K562 (cell line): ENCODE results near the gene SELENOT. TPM values are rescaled to one million over a fixed set of nuclear protein-coding genes. Genes with fewer than 3 reads are reported as not detected.

Experiments used
- ATAC-seq: fragments of 200-7000 bp; cut with Tn5 transposase; 3 replicates; pipeline ENCODE4 v1.9.1; 2020; ENCODE audit warnings: moderate library complexity
- BruUV-seq: library from RNA; stranded (reverse); fragments of 400-500 nt; replicated peaks from 2 replicates; lab custom pipeline; 2021; lab: Mats Ljungman, UMichigan
- CTCF ChIA-PET: fragments of 300-600 bp; formaldehyde crosslinking; extraction: SDS; loops from one replicate; lab custom pipeline; 2021; ENCODE audit warnings: low intra/inter-chr PET ratio; lab: Yijun Ruan, JAX
- POLR2A ChIA-PET: fragments of 300-600, 350-650 bp; sonication (Branson Sonifier 250); formaldehyde crosslinking; extraction: SDS; loops from one replicate; lab custom pipeline; 2021; ENCODE audit warnings: antibody characterized with exemption, inconsistent platforms; lab: Yijun Ruan, JAX
- DNase-seq, 4 experiments: peaks; one replicate each; pipeline versions ENCODE4 v3.0.0 to v3.0.0-alpha.2; 2011 to 2018; ENCODE audit warnings: low spot score in 3 of 4, mixed read lengths in 3 of 4; ENCODE audit errors: extremely low read depth in 1 of 4
- FAIRE-seq: peaks from 2 replicates; lab custom pipeline; 2011; peaks lifted over from hg19 to GRCh38; lab: Jason Lieb, UNC
- H2AFZ ChIP-seq: 2 replicates; pipeline ENCODE4 v1.6.0; 2011; ENCODE audit warnings: low read depth, low read length, control low read depth, inconsistent platforms
- H3K27ac ChIP-seq: fragments of 200-600 bp; 3 replicates; pipeline ENCODE4 v1.8.0; 2011; ENCODE audit warnings: low read depth, mild to moderate bottlenecking, control low read depth, inconsistent platforms, low read length, moderate library complexity, mixed read lengths; ENCODE audit errors: extremely low read depth
- H3K27me3 ChIP-seq, 2 experiments: fragments of 300-600 bp in 1 of 2; 2 replicates in 1 of 2; 3 replicates in 1 of 2; pipeline versions ENCODE4 v1.6.0 to v1.8.0; 2011; ENCODE audit warnings: inconsistent platforms in 2 of 2, low read length in 2 of 2, mild to moderate bottlenecking in 1 of 2, mixed read lengths in 1 of 2, moderate library complexity in 1 of 2; ENCODE audit not compliant: control insufficient read depth in 2 of 2, insufficient read depth in 2 of 2
- H3K36me3 ChIP-seq: fragments of 300-600 bp; 3 replicates; pipeline ENCODE4 v1.8.0; 2011; ENCODE audit warnings: mild to moderate bottlenecking, low read length, inconsistent platforms; ENCODE audit not compliant: control insufficient read depth, insufficient read depth
- H3K4me1 ChIP-seq, 2 experiments: fragments of 200-600 bp in 1 of 2; replicated peaks in 1 of 2; 2 replicates in 1 of 2; 3 replicates in 1 of 2; pipeline versions ENCODE4 v1.5.1 to v1.8.0; 2011; ENCODE audit warnings: inconsistent platforms in 2 of 2, low read length in 2 of 2, mild to moderate bottlenecking in 1 of 2, mixed read lengths in 1 of 2, moderate library complexity in 1 of 2; ENCODE audit not compliant: control insufficient read depth in 2 of 2, insufficient read depth in 2 of 2
- H3K4me2 ChIP-seq: 2 replicates; pipeline ENCODE4 v1.6.1; 2011; ENCODE audit warnings: low read length, control low read depth, inconsistent platforms, mixed read lengths; ENCODE audit not compliant: insufficient read depth
- H3K4me3 ChIP-seq: fragments of 200-600 bp; sonication (generic), shearing (Covaris generic); 2 replicates; pipeline ENCODE4 v1.5.1; 2016; ENCODE audit warnings: control low read depth, inconsistent platforms
- H3K79me2 ChIP-seq: fragments of 200-600 bp; 3 replicates; pipeline ENCODE4 v1.8.0; 2011; ENCODE audit warnings: low read length, inconsistent platforms; ENCODE audit not compliant: control insufficient read depth, insufficient read depth
- H3K9ac ChIP-seq, 2 experiments: 2 replicates each; pipeline versions ENCODE4 v1.6.0 to v1.6.1; 2011; ENCODE audit warnings: low read depth in 2 of 2, low read length in 2 of 2, control low read depth in 1 of 2, inconsistent platforms in 1 of 2, mild to moderate bottlenecking in 1 of 2, mixed read lengths in 1 of 2; ENCODE audit not compliant: insufficient read depth in 1 of 2
- H3K9me1 ChIP-seq: one replicate; pipeline ENCODE4 v1.6.0; 2011; ENCODE audit warnings: inconsistent platforms, mild to moderate bottlenecking, low read length, moderate library complexity; ENCODE audit not compliant: control insufficient read depth, insufficient read depth
- H3K9me3 ChIP-seq: replicated peaks from 2 replicates; pipeline ENCODE4 v1.5.1; 2011; ENCODE audit warnings: low read depth, low read length, inconsistent platforms; ENCODE audit not compliant: control insufficient read depth, insufficient read depth
- H4K20me1 ChIP-seq: replicated peaks from 2 replicates; pipeline ENCODE4 v1.6.1; 2011; ENCODE audit warnings: low read length, inconsistent platforms, mixed read lengths; ENCODE audit not compliant: control insufficient read depth, insufficient read depth
- CHD2 ChIP-seq: IDR thresholded peaks from 2 replicates; pipeline ENCODE4 v1.6.1; 2011; ENCODE audit warnings: low read depth, low read length
- ETV6 ChIP-seq, 3 experiments: fragments of 150-350 bp in 1 of 3; sonication (generic) in 1 of 3; formaldehyde crosslinking in 1 of 3; IDR thresholded peaks; 2 replicates each; pipeline versions ENCODE4 v1.6.1 to v1.8.0; 2014 to 2022; ENCODE audit warnings: borderline replicate concordance in 2 of 3, low read depth in 2 of 3, antibody characterized with exemption in 1 of 3, low read length in 1 of 3, mild to moderate bottlenecking in 1 of 3, missing genetic modification reagents in 1 of 3
- FOXM1 ChIP-seq, 2 experiments: fragments of 450-650 bp in 1 of 2; sonication (generic) in 1 of 2; formaldehyde crosslinking in 1 of 2; IDR thresholded peaks; 2 replicates each; pipeline versions ENCODE4 v1.6.1 to v1.9.0; 2017 to 2022; ENCODE audit warnings: low read depth in 2 of 2, mild to moderate bottlenecking in 2 of 2, missing genetic modification reagents in 1 of 2, moderate library complexity in 1 of 2
- HINFP ChIP-seq: fragments of 450-650 bp; conservative IDR thresholded peaks from 2 replicates; pipeline ENCODE4 v1.6.1; 2016; ENCODE audit warnings: missing genetic modification characterization, low read depth, mild to moderate bottlenecking, control low read depth, missing compliant biosample characterization
- ID3 ChIP-seq, 2 experiments: fragments of 250-450 bp in 1 of 2; fragments of 450-650 bp in 1 of 2; sonication (Bioruptor Pico) in 1 of 2; IDR thresholded peaks; 2 replicates each; pipeline versions ENCODE4 v1.6.1 to v1.8.0; 2016 to 2021; ENCODE audit warnings: mild to moderate bottlenecking in 2 of 2, moderate library complexity in 2 of 2, missing compliant biosample characterization in 1 of 2, missing genetic modification characterization in 1 of 2
- MAZ ChIP-seq, 2 experiments: fragments of 450-650 bp in 1 of 2; sonication (generic) in 1 of 2; formaldehyde crosslinking; IDR thresholded peaks in 1 of 2; conservative IDR thresholded peaks in 1 of 2; 2 replicates each; pipeline versions ENCODE4 v1.4.0 to v1.5.0; 2020; ENCODE audit warnings: mild to moderate bottlenecking in 1 of 2, missing genetic modification reagents in 1 of 2
- MCM7 ChIP-seq, 2 experiments: fragments of 450-650 bp; IDR thresholded peaks; 2 replicates each; pipeline ENCODE4 v1.6.1; 2016 to 2018
- MYBL2 ChIP-seq, 2 experiments: fragments of 450-650 bp in 1 of 2; sonication (generic) in 1 of 2; formaldehyde crosslinking in 1 of 2; IDR thresholded peaks; 2 replicates each; pipeline versions ENCODE4 v1.6.1 to v1.8.1; 2017 to 2022; ENCODE audit warnings: borderline replicate concordance in 1 of 2, inconsistent platforms in 1 of 2, low read depth in 1 of 2, mild to moderate bottlenecking in 1 of 2, missing genetic modification reagents in 1 of 2, moderate library complexity in 1 of 2
- NR3C1 ChIP-seq: sonication (generic); formaldehyde crosslinking; IDR thresholded peaks from 2 replicates; pipeline ENCODE4 v1.8.1; 2022; ENCODE audit warnings: missing genetic modification reagents
- RCOR1 ChIP-seq, 2 experiments: IDR thresholded peaks; 2 replicates each; pipeline ENCODE4 v1.6.1; 2012; ENCODE audit warnings: low read depth in 2 of 2, low read length in 2 of 2, borderline replicate concordance in 1 of 2, improper control_type of control experiment in 1 of 2
- STAG1 ChIP-seq: sonication (generic); formaldehyde crosslinking; IDR thresholded peaks from 2 replicates; pipeline ENCODE4 v1.5.0; 2020; ENCODE audit warnings: missing genetic modification reagents, borderline replicate concordance
- ZBTB17 ChIP-seq: fragments of 450-650 bp; formaldehyde crosslinking; IDR thresholded peaks from 2 replicates; pipeline ENCODE4 v1.4.0; 2020; ENCODE audit warnings: mild to moderate bottlenecking
- ZNF197 ChIP-seq: fragments of 200-800 bp; sonication (Bioruptor generic); IDR thresholded peaks from 2 replicates; pipeline ENCODE4 v1.6.1; 2016; ENCODE audit warnings: low read depth, missing genetic modification characterization, missing compliant biosample characterization
- ZNF282 ChIP-seq: sonication (generic); formaldehyde crosslinking; IDR thresholded peaks from 2 replicates; pipeline ENCODE4 v1.8.1; 2023; ENCODE audit warnings: missing genetic modification reagents
- WGBS: fragments of 100-300 bp; shearing (Covaris generic); methylation state at CpG from one replicate; pipeline ENCODE4 v1.1.6; 2016; ENCODE audit warnings: low coverage, mixed read lengths; ENCODE audit not compliant: insufficient coverage; ENCODE audit errors: missing lambda C conversion rate; 5-methylcytosine and 5-hydroxymethylcytosine counted together
- in situ Hi-C: fragments of 300-500 bp; cut with MboI; formaldehyde crosslinking; loops from 4 replicates; pipeline ENCODE4 v1.15.0; 2018; ENCODE audit warnings: inconsistent platforms, mixed read lengths
- intact Hi-C: fragments of 100-400 bp; cut with micrococcal nuclease; formaldehyde crosslinking; loops from 2 replicates; pipeline ENCODE4 v1.14.2; 2022
- polyA plus RNA-seq, 8 experiments: library from polyadenylated mRNA; depleted of rRNA in 4 of 8; stranded (reverse) in 5 of 8; unstranded in 3 of 8; fragments of >200 nt; fragmentation: Nextera tagmentation in 2 of 8; fragmentation: Illumina TruSeq in 1 of 8; extraction: Ambion mirVana in 2 of 8; extraction: Trizol in 1 of 8; gene quantifications; 2 replicates each; pipeline versions ENCODE4 v1.2.1 to v1.2.3, GENCODE V29; 2011 to 2014; ENCODE audit warnings: inconsistent platforms in 1 of 8, missing spikeins in 1 of 8
- total RNA-seq, 7 experiments: library from RNA; depleted of rRNA in 6 of 7; stranded (reverse); fragments of >200 nt in 6 of 7; fragmentation: Illumina TruSeq in 2 of 7; extraction: Trizol in 2 of 7; gene quantifications; 2 replicates each; pipeline versions ENCODE4 v1.2.1 to v1.2.3, GENCODE V29; 2011 to 2021; ENCODE audit warnings: low replicate concordance in 1 of 7
- TF ChIP-seq, protein P1 (sequence below): fragments of 250-450 bp; sonication (Bioruptor Pico); IDR thresholded peaks from 2 replicates; pipeline ENCODE4 v1.4.0; 2020; ENCODE audit warnings: borderline replicate concordance

SELENOT gene
- total and polyA plus RNA-seq, 9 of the 15 experiments (the other 6 are each of a cell fraction or from before 2014, with no cell fraction given) = 33.0 to 411 (median 91.9) TPM

DNA sequence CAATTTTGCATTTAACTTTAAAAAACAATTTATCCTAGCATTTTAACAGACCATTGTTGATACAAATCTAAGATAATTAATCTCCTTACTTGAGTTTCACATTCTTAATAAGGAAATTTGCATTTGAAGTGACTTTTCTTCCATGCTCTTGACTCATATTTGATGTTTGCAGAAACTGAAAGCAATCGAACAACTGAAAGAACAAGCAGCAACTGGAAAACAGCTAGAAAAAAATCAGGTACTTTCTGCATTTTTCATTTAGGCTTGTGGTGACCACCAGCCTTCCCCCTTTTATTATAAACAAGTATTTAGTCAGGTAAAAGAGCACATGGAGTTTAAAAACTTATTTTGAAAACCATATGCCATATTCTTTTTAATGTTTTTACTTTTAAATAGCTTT, 20.1 kb upstream of the SELENOT start:
- Histone ChIP-seq H2AFZ (no peak overlapping the region), H3K79me2 (peaks cover 30% of the 10 kb centered on the region), H3K4me2 (no peak overlapping the region), H3K27me3 (no peaks in the 10 kb centered on the region), H3K9me1 (no peaks in the 10 kb centered on the region), H3K9me3 (no peaks in the 10 kb centered on the region), H3K4me1 (no peaks in the 10 kb centered on the region), H3K36me3 (peaks cover 76% of the 10 kb centered on the region), H3K9ac (no peak overlapping the region), H3K4me3 (no peak overlapping the region), H4K20me1 (no peaks in the 10 kb centered on the region), H3K27ac (no peak overlapping the region)
- intact Hi-C loops = no loop called here
- ChIA-PET POLR2A (no interaction called here), CTCF (no interaction called here)
- ATAC-seq (no peak), FAIRE-seq (no peak), DNase-seq (no peak)
- 62% methylated on average over 1 of the region's 1 CpG for WGBS
- in situ Hi-C loops = no loop called here
- BruUV-seq = no TSS peak
- TF ChIP-seq ZBTB17 (CRISPR knock-in tag) (no peak), ID3 (CRISPR knock-in tag; IDR thresholded peaks at IDR 0.05) (no peak), ID3 (tag; IDR thresholded peaks at IDR 0.05) (no peak), MYBL2 (IDR thresholded peaks at IDR 0.05; ENCODE audit: low read depth) (no peak), MYBL2 (CRISPR knock-in tag; IDR thresholded peaks at IDR 0.05; ENCODE audit: borderline replicate concordance) (no peak), STAG1 (CRISPR knock-in tag) (no peak), MCM7 (IDR thresholded peaks at IDR 0.05) (no peak), ETV6 (IDR thresholded peaks at IDR 0.05; ENCODE audit: borderline replicate concordance in 1 of 2, low read depth in 2 of 2, low read length in 1 of 2) (no peak), ETV6 (CRISPR knock-in tag; IDR thresholded peaks at IDR 0.05; ENCODE audit: borderline replicate concordance) (no peak), MAZ (CRISPR knock-in tag; conservative IDR thresholded peaks at IDR 0.05 in 1 of 2, IDR thresholded peaks at IDR 0.05 in 1 of 2) (no peak), HINFP (tag) (no peak), NR3C1 (no peak), ZNF282 (no peak), ZNF197 (CRISPR knock-in tag) (no peak), CHD2 (no peak), RCOR1 (IDR thresholded peaks at IDR 0.05; ENCODE audit: borderline replicate concordance in 1 of 2, low read depth in 2 of 2, low read length in 2 of 2) (no peak), FOXM1 (IDR thresholded peaks at IDR 0.05; ENCODE audit: low read depth) (no peak), FOXM1 (CRISPR knock-in tag; IDR thresholded peaks at IDR 0.05; ENCODE audit: low read depth) (no peak)
- TF ChIP-seq, protein P1, sequence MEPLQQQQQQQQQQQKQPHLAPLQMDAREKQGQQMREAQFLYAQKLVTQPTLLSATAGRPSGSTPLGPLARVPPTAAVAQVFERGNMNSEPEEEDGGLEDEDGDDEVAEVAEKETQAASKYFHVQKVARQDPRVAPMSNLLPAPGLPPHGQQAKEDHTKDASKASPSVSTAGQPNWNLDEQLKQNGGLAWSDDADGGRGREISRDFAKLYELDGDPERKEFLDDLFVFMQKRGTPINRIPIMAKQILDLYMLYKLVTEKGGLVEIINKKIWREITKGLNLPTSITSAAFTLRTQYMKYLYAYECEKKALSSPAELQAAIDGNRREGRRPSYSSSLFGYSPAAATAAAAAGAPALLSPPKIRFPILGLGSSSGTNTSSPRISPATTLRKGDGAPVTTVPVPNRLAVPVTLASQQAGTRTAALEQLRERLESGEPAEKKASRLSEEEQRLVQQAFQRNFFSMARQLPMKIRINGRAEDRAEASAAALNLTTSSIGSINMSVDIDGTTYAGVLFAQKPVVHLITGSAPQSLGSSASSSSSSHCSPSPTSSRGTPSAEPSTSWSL = no peak
